GM19035 (cell line): Measurements from ENCODE around the gene TMEM222.

ENCODE experiments used
- ATAC-seq: cut with Tn5 transposase; IDR thresholded peaks from one replicate; pipeline ENCODE4 v1.9.1; 2021; ENCODE audit not compliant: unreplicated experiment

The TMEM222 gene

GRCh38 chr1:27358038-27358927, 36.3 kb downstream of the TMEM222 start:
- no peak for ATAC-seq

GRCh38 chr1:27358928-27359313, 37.0 kb downstream of the TMEM222 start:
- no peak for ATAC-seq

GRCh38 chr1:27359822-27360158, 37.8 kb downstream of the TMEM222 start:
- ATAC-seq = no peak

- no peak for ATAC-seq
These were observed 38.4 kb downstream of the TMEM222 start for GRCh38 chr1:27360159-27361043.

- ATAC-seq = no peak
These were observed 39.1 kb downstream of the TMEM222 start for GRCh38 chr1:27361044-27361402.

GRCh38 chr1:27361553-27361952, 39.6 kb downstream of the TMEM222 start:
- no peak for ATAC-seq

GRCh38 chr1:27363766-27364695, 42.1 kb downstream of the TMEM222 start:
- ATAC-seq = no peak

- no peak for ATAC-seq
These were observed 42.9 kb downstream of the TMEM222 start for GRCh38 chr1:27364696-27365371.

GRCh38 chr1:27365372-27366112, 43.6 kb downstream of the TMEM222 start:
- peak; percentile 44 for ATAC-seq

GRCh38 chr1:27366113-27366410, 44.1 kb downstream of the TMEM222 start:
- ATAC-seq = peak; percentile 34

- peak; percentile 24 for ATAC-seq
These were observed 44.6 kb downstream of the TMEM222 start, which contains the start of gene MAP3K6 for GRCh38 chr1:27366411-27367159. Gene MAP3K6, minus strand, starts transcription at chr1:27366961. Its CDS starts 364 bp downstream, at chr1:27366597.

GRCh38 chr1:27367160-27367650, 45.2 kb downstream of the TMEM222 start:
- ATAC-seq = no peak

- no peak for ATAC-seq
These were observed 47.1 kb downstream of the TMEM222 start for GRCh38 chr1:27368869-27369582.

GRCh38 chr1:27372022-27372807, 50.3 kb downstream of the TMEM222 start:
- ATAC-seq = no peak

- ATAC-seq = no peak
These were observed 51.1 kb downstream of the TMEM222 start for GRCh38 chr1:27372808-27373690.

GRCh38 chr1:27374362-27375086, 52.6 kb downstream of the TMEM222 start, which contains the start of gene FCN3:
Gene FCN3, minus strand, starts transcription at chr1:27374824. Its CDS starts 6 bp downstream, at chr1:27374818.
- ATAC-seq = no peak
